GM20000 (cell line): Measurements from ENCODE around the gene PPP2R2B.
A peak's percentile ranks its signal among the peaks of the same experiment; 100 is the strongest.

Experiments used
- DNase-seq: peaks from one replicate; pipeline ENCODE4 v3.0.0; 2012; ENCODE audit warnings: low spot score
- TF ChIP-seq, protein P1 (sequence below): IDR thresholded peaks from 2 replicates; pipeline ENCODE4 v1.5.1; 2012; ENCODE audit warnings: mild to moderate bottlenecking, control low read depth; ENCODE audit errors: extremely low read depth, missing control alignments

PPP2R2B gene

DNA sequence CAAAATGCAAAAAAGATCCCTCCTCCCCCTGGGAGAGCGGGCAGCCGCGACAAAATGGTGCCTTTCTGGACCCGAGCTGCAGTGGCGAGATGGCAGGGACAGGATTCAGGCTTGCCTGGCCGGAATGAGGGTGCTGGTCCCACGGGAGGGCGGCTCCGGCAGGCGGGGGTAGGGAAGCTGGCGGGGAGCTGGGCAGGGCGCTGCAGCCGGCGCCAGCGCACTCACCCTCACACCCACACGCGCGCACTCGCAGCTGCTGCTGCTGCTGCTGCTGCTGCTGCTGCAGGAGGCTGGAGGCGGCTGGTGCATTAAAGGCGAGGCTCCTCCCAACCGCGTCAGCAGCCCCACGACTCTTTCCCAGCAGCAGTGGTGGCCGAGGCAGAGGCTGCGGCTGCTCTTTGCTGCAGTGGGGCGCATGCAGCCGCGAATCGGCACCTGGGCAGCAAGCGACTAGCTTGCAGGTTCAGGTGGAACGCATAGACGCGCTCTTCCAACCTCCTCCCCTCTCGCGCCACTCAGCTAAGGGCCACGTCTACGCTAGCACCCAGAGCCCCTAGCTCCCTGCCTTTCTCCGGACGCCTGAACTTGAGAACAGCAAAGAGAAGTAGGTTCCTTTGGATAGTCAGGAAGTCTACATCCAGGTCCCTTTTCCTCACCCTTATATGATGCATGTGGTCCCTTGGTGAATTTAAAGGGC is at the start of gene PPP2R2B:
Gene PPP2R2B (minus strand): TSS at position 282 of the 697 bp plus-strand sequence.
- DNase-seq, result peak; percentile 18
- TF ChIP-seq, protein P1, sequence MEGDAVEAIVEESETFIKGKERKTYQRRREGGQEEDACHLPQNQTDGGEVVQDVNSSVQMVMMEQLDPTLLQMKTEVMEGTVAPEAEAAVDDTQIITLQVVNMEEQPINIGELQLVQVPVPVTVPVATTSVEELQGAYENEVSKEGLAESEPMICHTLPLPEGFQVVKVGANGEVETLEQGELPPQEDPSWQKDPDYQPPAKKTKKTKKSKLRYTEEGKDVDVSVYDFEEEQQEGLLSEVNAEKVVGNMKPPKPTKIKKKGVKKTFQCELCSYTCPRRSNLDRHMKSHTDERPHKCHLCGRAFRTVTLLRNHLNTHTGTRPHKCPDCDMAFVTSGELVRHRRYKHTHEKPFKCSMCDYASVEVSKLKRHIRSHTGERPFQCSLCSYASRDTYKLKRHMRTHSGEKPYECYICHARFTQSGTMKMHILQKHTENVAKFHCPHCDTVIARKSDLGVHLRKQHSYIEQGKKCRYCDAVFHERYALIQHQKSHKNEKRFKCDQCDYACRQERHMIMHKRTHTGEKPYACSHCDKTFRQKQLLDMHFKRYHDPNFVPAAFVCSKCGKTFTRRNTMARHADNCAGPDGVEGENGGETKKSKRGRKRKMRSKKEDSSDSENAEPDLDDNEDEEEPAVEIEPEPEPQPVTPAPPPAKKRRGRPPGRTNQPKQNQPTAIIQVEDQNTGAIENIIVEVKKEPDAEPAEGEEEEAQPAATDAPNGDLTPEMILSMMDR, result no peak

DNA sequence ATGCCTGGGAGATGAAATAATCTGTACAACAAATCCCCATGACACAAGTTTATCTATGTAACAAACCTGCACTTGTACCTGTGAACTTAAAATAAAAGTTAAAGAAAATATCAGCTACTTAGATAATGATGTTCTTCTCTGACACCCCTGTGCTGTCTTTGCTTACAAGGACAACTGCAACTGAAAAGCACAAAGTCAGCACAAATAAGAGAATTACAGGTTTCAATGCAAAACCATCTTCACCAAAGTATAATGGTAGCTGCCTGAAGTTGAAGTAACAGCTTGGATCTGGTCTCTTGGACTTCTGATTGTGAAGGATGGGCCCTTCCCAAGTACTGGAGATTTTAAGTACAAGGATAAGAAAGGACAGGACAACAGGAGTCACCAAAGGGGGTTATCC is 45.6 kb upstream of the PPP2R2B start:
- no peak for DNase-seq

DNA sequence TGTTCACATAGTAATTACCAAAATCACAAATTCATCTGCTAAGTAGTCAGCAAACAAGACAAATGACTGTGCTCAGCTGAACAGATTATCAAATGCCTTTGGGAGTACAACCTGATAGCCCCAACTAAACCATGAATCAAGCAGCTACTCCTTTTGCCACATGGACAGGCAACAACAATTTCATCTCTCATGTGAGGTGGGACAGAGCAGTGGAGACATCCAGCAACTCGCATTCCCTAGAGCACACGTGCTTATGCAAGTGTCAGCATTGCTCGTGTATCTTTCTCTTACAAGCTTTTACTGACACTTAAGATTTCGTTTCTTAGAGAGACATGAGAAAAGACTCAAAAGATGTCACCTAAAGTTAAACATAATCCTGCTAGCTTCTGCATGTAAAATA is 42.7 kb upstream of the PPP2R2B start:
- TF ChIP-seq, protein P1, result no peak
- DNase-seq, result no peak

More for the DNA sequence above, 45.6 kb upstream of the PPP2R2B start:
- TF ChIP-seq, protein P1, result no peak

DNA sequence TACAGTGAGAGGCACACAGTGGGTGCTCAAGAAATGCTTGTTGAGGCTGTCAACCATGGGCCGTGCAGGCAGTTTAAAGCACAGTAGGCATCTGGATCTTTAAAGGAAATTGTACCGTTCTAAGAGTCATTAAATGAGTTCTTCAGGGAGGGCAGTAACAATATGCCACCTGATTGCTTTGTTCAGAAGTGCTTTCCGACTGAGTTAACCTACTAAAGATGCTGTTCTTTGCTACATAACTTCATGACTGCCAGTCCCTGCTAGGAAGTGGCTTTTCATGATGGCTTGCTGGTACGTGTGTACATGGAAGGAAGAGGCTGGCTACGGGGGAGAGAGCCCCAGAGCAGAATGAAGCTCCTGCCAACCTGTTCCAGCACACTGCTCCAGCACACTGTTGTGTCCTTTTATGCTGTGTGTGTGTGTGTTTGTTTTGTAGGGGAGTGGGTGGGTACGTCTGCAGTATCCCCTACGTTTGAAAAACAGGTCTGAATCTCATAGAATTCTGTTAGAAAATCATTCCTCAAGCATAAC is 41.9 kb upstream of the PPP2R2B start:
- DNase-seq, result no peak
- TF ChIP-seq, protein P1, result no peak

DNA sequence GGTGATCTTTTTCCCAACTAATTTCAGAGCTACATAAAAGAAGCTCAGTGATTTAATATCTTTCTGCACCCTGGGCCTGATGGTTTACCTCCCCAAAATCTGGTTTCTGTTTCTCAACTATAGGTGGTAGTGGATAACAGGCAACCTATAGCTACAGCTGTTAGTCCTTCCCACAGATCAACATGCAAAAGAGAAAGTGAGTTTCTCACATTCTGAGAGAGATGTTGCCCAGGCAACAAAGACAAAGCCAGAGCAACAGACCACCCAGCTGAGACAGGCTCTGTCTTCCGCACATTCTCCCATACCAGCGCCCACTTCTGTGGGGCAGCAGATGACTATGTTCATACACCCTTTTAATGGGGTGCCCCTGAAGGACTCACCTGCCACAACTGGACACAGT is 40.7 kb upstream of the PPP2R2B start:
- no peak for DNase-seq
- TF ChIP-seq, protein P1, result no peak

DNA sequence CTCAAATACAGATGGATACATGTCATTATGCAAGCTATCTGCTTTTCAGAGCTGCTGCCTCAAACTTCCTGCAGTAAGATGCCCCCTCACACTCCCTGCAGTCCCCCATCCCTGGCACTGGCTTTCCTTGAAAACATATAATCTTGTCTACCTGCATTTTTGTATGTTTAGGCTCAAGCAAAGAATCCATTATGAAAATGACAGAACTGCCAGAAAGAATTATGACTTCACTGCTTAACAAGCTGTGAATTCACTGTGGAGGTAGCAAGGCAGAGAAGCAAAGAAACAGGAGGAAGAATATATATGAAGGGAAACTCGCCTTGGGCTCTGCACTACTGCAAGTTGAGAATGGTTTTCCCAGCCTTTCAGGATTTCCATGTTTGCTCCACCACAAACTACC is 39.4 kb upstream of the PPP2R2B start:
- DNase-seq, result no peak
- TF ChIP-seq, protein P1, result no peak

DNA sequence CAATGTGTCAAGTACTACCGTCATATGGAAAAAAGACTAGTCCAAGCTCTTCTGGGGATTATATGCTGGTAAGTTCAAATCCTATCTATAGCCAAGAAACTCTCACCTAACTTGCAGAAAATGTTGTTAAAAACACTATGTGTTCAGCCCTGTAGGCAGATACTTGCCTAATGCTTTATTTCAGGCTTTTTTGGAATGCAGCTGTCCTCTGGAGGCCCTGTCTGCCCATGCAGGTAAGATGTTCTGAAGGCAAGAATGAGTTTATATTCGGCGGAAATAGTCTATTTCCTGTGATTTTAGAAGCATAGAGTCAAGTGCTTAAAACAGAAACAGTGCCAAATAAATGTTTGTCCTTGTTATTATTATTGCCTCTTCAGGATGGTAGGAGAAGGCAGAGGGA is 34.3 kb upstream of the PPP2R2B start:
- DNase-seq, result no peak
- TF ChIP-seq, protein P1, result no peak
